Activated CD8-positive, alpha-beta T cell treated with anti-CD3 and anti-CD28 coated beads, Interleukin-2, amount 10 ng/mL, durations not matched to agents 7 days and 5 days (primary cell): ENCODE data around the gene SEMA6A. TPM values are rescaled to one million over a fixed set of nuclear protein-coding genes. Genes with fewer than 3 reads are reported as not detected.

Experiments used
- ATAC-seq: fragments of 150-1000 bp; cut with Tn5 transposase; one replicate; pipeline ENCODE4 v1.10.0; 2021; ENCODE audit warnings: moderate library complexity
- CTCF ChIA-PET: fragments of 350-600 bp; sonication (Branson Sonifier 250); formaldehyde crosslinking; loops from one replicate; lab custom pipeline; 2021; ENCODE audit warnings: antibody characterized with exemption; lab: Charles Lee
- POLR2A ChIA-PET: fragments of 350-600 bp; sonication (Branson Sonifier 250); formaldehyde crosslinking; loops from one replicate; lab custom pipeline; 2021; ENCODE audit warnings: antibody characterized with exemption; lab: Charles Lee
- DNase-seq: peaks from one replicate; pipeline ENCODE4 v3.0.0-alpha.2; 2020
- H3K27ac Mint-ChIP-seq: one replicate; pipeline ENCODE4 v1.8.0; 2021; ENCODE audit warnings: mild to moderate bottlenecking, mixed read lengths
- H3K27me3 Mint-ChIP-seq: one replicate; pipeline ENCODE4 v1.8.0; 2021; ENCODE audit warnings: low read depth, mixed read lengths
- H3K36me3 Mint-ChIP-seq: one replicate; pipeline ENCODE4 v1.8.0; 2021; ENCODE audit warnings: low read depth, mixed read lengths
- H3K4me1 Mint-ChIP-seq: one replicate; pipeline ENCODE4 v1.8.0; 2021; ENCODE audit warnings: low read depth, mixed read lengths
- H3K4me3 Mint-ChIP-seq: one replicate; pipeline ENCODE4 v1.8.0; 2021; ENCODE audit warnings: mild to moderate bottlenecking, mixed read lengths
- H3K9me3 Mint-ChIP-seq: one replicate; pipeline ENCODE4 v1.8.0; 2022; ENCODE audit warnings: mixed read lengths; ENCODE audit not compliant: insufficient read depth
- total RNA-seq, 2 experiments: library from RNA; stranded (reverse); gene quantifications; one replicate each; pipeline ENCODE4 v1.2.3, GENCODE V29; 2021

The SEMA6A gene
- total RNA-seq: not detected

DNA sequence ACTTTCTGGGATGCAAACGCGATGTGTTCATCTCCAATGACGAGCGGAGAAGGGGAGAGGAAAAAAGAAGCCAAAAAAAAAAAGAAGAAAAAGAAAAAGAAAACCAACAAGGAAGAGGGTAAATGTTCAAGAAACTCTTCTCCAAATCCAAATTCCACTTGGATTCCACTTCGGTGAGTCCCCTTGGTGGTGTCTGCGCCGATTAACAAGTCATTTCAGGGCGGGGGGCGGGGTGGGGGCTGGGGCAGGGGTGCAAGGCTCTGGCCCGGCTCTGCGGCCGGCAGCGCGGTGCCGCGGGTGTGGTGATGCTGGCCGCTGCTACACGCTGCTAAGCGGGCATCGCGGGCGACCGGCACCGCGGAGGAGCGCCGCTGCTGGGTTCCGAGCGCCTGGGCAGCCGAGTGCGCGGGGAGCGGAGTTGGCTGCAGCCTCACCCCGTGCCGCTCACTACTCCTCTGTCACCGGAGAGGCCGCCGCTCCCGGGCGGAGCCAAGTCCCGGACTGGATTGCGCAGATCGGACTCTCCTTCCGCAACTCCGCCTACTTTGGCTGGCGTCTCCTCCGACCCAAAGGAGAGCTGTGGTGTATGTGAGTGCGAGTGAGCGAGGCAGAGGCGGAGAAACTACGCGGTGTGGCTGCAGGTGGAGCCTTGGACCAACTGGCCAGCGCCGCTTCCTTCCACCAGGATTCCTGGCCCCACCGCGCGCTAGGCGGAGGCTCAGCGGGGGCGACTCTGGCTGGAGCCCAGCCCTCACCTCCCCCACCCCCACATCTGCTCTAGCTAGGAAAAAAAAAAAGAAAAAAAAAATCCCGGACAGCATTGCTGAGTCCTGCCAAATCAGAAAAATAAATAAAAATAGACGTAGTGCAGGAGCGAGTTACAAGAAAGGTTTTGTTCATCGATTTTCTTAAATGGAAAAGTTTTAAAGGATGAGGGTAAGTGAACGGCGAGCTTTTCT, at the start of gene SEMA6A:
SEMA6A (minus strand) TSS at position 457 of the 959 bp plus-strand sequence. CDS start 69,879 bp downstream, outside the sequence.
- peak; percentile 80 for ATAC-seq

DNA sequence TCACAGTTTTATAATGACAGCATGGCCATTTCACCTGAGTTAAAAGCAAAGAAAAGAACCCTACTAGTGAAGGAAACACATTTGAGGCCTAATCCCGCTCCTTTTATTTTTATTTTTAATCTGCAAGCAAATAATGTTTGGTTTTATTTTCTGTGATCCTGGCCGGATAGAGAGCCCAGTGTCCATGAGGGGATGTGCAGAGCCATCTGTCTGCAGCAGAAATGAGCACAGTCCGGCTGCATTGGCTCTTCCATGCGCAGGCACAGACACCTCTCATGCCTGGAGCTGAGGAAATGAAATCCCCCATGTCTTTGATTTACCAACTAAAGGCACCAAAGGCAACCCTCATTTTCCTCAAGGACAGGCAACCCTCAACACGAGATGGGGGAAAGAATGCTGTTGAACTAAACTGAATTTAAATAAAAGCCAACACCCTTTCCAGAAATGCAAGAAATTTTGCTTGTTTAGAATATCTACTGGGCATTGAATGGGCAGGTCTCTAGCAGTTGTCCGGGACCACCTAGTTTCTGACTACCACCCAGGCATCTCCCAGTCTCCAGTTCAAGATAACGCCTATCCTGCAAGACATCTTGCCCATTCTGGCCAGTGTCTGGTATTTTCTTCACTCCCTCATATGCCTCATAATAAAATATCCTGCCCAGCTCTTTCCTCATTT, 47.9 kb upstream of the SEMA6A start:
- no peak overlapping the region for H3K27ac Mint-ChIP-seq
- ChIA-PET CTCF (no interaction called here), POLR2A (no interaction called here)
- no peaks in the 10 kb centered on the region for H3K9me3 Mint-ChIP-seq
- H3K4me1 Mint-ChIP-seq: no peaks in the 10 kb centered on the region
- DNase-seq (no peak), ATAC-seq (no peak)
- no peak overlapping the region for H3K4me3 Mint-ChIP-seq
- no peaks in the 10 kb centered on the region for H3K36me3 Mint-ChIP-seq
- H3K27me3 Mint-ChIP-seq: no peaks in the 10 kb centered on the region

More for the DNA sequence above, at the start of gene SEMA6A:
- DNase-seq: peak; percentile 68
- H3K36me3 Mint-ChIP-seq: peaks cover 1% of the 10 kb centered on the region
- peak within 1 kb of the TSS; percentile 63 for H3K27ac Mint-ChIP-seq
- ChIA-PET POLR2A (no interaction called here), CTCF (interaction anchor here (1.1 kb wide), 1 partner anchor 125 kb away, joined by 3 read pairs; no protein-coding TSS in a partner anchor)
- no peaks in the 10 kb centered on the region for H3K9me3 Mint-ChIP-seq
- H3K4me1 Mint-ChIP-seq: peaks cover 31% of the 10 kb centered on the region
- peaks cover 79% of the 10 kb centered on the region for H3K27me3 Mint-ChIP-seq
- H3K4me3 Mint-ChIP-seq: peak within 1 kb of the TSS; percentile 73

GRCh38 chr5:116621599-116621998, 47.0 kb upstream of the SEMA6A start:
- POLR2A ChIA-PET: no interaction called here

GRCh38 chr5:116616876-116617275, 42.3 kb upstream of the SEMA6A start:
- Mint-ChIP-seq H3K9me3 (no peaks in the 10 kb centered on the region), H3K36me3 (no peaks in the 10 kb centered on the region), H3K4me1 (no peaks in the 10 kb centered on the region), H3K27me3 (no peaks in the 10 kb centered on the region), H3K4me3 (no peak overlapping the region), H3K27ac (no peak overlapping the region)
- DNase-seq (no peak), ATAC-seq (no peak)
- POLR2A ChIA-PET: no interaction called here
- CTCF ChIA-PET: no interaction called here

More at GRCh38 chr5:116621599-116621998, 47.0 kb upstream of the SEMA6A start:
- Mint-ChIP-seq H3K27ac (no peak overlapping the region), H3K4me1 (no peaks in the 10 kb centered on the region), H3K27me3 (no peaks in the 10 kb centered on the region), H3K4me3 (no peak overlapping the region), H3K9me3 (no peaks in the 10 kb centered on the region), H3K36me3 (no peaks in the 10 kb centered on the region)
- CTCF ChIA-PET: no interaction called here
- ATAC-seq: no peak
- DNase-seq: no peak

GRCh38 chr5:116614603-116614920, 39.9 kb upstream of the SEMA6A start:
- ChIA-PET CTCF (no interaction called here), POLR2A (no interaction called here)
- DNase-seq (no peak), ATAC-seq (no peak)
- Mint-ChIP-seq H3K4me1 (no peaks in the 10 kb centered on the region), H3K27me3 (no peaks in the 10 kb centered on the region), H3K27ac (no peak overlapping the region), H3K36me3 (no peaks in the 10 kb centered on the region), H3K9me3 (no peaks in the 10 kb centered on the region), H3K4me3 (no peak overlapping the region)

GRCh38 chr5:116613445-116613844, 38.8 kb upstream of the SEMA6A start:
- ATAC-seq: no peak
- H3K4me3 Mint-ChIP-seq: no peak overlapping the region

GRCh38 chr5:116612431-116612830, 37.8 kb upstream of the SEMA6A start:
- ATAC-seq (no peak), DNase-seq (no peak)
- no peak overlapping the region for H3K4me3 Mint-ChIP-seq
- no peak overlapping the region for H3K27ac Mint-ChIP-seq
- H3K27me3 Mint-ChIP-seq: no peaks in the 10 kb centered on the region
- no peaks in the 10 kb centered on the region for H3K36me3 Mint-ChIP-seq
- ChIA-PET CTCF (no interaction called here), POLR2A (no interaction called here)
- no peaks in the 10 kb centered on the region for H3K4me1 Mint-ChIP-seq
- no peaks in the 10 kb centered on the region for H3K9me3 Mint-ChIP-seq

More at GRCh38 chr5:116613445-116613844, 38.8 kb upstream of the SEMA6A start:
- H3K27me3 Mint-ChIP-seq: no peaks in the 10 kb centered on the region
- no peaks in the 10 kb centered on the region for H3K36me3 Mint-ChIP-seq
- no peaks in the 10 kb centered on the region for H3K4me1 Mint-ChIP-seq
- POLR2A ChIA-PET: no interaction called here
- H3K27ac Mint-ChIP-seq: no peak overlapping the region
- H3K9me3 Mint-ChIP-seq: no peaks in the 10 kb centered on the region
- CTCF ChIA-PET: no interaction called here
- no peak for DNase-seq

GRCh38 chr5:116605310-116606070, 30.9 kb upstream of the SEMA6A start:
- ATAC-seq: no peak
- ChIA-PET POLR2A (no interaction called here), CTCF (no interaction called here)
- peaks cover 7% of the 10 kb centered on the region for H3K27me3 Mint-ChIP-seq
- H3K4me1 Mint-ChIP-seq: no peaks in the 10 kb centered on the region
- no peak overlapping the region for H3K27ac Mint-ChIP-seq
- H3K9me3 Mint-ChIP-seq: no peaks in the 10 kb centered on the region
- no peaks in the 10 kb centered on the region for H3K36me3 Mint-ChIP-seq
- H3K4me3 Mint-ChIP-seq: no peak overlapping the region
- no peak for DNase-seq

DNA sequence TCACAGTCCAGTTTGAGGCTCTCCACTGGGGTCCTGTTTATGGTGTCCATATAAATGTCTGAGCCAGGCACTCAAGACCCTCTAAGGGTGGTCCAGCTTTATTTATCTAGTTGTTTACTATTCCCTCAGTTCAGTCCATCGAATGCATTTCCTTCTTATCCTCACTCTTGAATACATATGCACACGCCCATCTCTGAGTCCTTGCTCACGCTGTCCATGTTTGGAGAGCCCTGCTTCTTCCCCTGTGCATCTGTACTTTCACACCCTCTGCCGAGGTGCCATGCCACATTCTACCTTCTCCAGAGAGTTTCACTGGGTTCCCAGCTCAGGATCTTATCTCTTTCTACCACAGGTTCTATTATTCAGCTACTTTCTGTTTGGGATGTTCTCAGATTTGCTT, 30.2 kb upstream of the SEMA6A start:
- no peak overlapping the region for H3K27ac Mint-ChIP-seq
- ATAC-seq: no peak
- CTCF ChIA-PET: no interaction called here
- H3K4me1 Mint-ChIP-seq: no peaks in the 10 kb centered on the region
- H3K4me3 Mint-ChIP-seq: no peak overlapping the region
- H3K9me3 Mint-ChIP-seq: no peaks in the 10 kb centered on the region
- peaks cover 7% of the 10 kb centered on the region for H3K27me3 Mint-ChIP-seq
- DNase-seq: no peak
- no peaks in the 10 kb centered on the region for H3K36me3 Mint-ChIP-seq
- POLR2A ChIA-PET: no interaction called here

DNA sequence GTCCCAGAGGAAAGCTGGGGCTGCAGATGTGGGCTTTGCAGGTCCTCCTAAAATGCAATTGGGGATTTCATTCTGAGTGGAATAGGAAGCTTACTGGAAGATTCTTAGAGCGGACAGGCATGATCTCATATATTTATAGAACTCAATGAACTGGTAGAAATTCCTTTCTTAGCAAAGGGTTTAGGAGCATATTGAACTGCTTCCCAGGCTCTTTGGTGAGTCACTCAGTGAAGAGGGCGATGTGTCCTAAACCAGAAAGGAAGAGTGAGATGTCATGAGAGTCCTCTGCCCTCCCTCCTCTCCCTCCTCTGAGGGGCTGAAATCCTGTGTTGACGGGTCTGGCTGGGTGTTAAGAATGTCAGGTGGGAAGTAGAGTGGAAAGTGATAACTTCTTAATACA, 26.3 kb upstream of the SEMA6A start:
- CTCF ChIA-PET: no interaction called here
- Mint-ChIP-seq H3K27me3 (peaks cover 4% of the 10 kb centered on the region), H3K36me3 (no peaks in the 10 kb centered on the region), H3K9me3 (no peaks in the 10 kb centered on the region), H3K4me1 (no peaks in the 10 kb centered on the region), H3K4me3 (no peak overlapping the region), H3K27ac (no peak overlapping the region)
- DNase-seq (no peak), ATAC-seq (no peak)
- POLR2A ChIA-PET: no interaction called here

DNA sequence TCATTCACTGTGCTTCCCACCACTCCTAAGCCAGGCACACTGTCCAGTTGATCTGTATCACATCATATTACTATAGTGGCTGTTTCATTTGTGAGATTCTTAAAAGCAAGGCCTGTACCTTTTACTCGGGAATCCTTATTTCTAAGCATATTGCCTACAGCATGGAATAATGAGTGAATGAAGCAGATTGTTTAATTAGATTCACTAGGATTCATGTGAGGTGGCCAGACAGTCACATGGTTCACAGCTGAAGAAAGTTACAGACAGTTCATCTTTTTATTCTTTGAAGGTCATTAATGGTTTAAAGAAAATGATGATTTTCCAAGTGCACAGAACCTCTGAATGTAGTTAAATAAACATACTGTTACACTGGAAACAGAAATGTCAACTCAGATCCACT, 24.3 kb upstream of the SEMA6A start:
- Mint-ChIP-seq H3K4me3 (no peak overlapping the region), H3K27ac (no peak overlapping the region)
- POLR2A ChIA-PET: no interaction called here

GRCh38 chr5:116595498-116595897, 20.9 kb upstream of the SEMA6A start:
- Mint-ChIP-seq H3K36me3 (no peaks in the 10 kb centered on the region), H3K27ac (no peak overlapping the region), H3K4me3 (no peak overlapping the region), H3K4me1 (no peaks in the 10 kb centered on the region), H3K27me3 (no peaks in the 10 kb centered on the region), H3K9me3 (no peaks in the 10 kb centered on the region)
- ATAC-seq (no peak), DNase-seq (no peak)
- ChIA-PET CTCF (no interaction called here), POLR2A (no interaction called here)

More for the DNA sequence above, 24.3 kb upstream of the SEMA6A start:
- no peak for ATAC-seq
- H3K9me3 Mint-ChIP-seq: no peaks in the 10 kb centered on the region
- H3K27me3 Mint-ChIP-seq: peaks cover 4% of the 10 kb centered on the region
- H3K4me1 Mint-ChIP-seq: no peaks in the 10 kb centered on the region
- CTCF ChIA-PET: no interaction called here
- no peaks in the 10 kb centered on the region for H3K36me3 Mint-ChIP-seq
- DNase-seq: no peak
